ENCODE measurements around the gene HOXA5.

DNA sequence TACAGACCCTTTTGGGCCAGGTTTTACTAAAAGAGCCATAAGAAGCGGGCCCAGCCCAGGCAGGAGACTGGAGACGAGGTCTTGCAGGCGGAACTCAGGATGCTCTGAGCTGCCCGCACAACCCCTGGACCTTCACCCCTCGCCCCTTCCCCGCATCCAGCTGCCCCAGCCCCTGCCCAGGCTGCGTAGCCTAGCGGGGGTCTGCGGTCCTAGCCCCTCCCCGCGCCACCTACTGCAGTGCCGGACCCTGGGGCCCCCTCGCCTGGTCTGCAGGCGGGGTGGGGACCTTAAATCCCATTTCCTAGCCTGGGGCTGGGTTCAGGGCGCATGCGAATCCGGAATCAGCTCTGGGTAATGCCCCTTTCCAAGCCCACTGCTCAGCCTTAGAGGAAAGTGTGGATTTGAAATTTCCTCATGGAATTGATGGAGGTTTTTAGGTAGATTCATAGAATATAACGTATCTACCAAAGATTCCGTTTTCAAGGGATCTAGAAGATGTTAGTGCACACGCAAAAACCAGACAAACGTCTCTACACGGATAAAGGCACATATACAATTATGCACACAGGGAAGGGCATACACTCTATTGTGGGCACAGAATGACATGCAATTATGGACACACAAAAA, 9.4 kb upstream of the HOXA5 start:
- TF ChIP-seq CTCF (IDR thresholded peaks at IDR 0.05) = no peak
- TF ChIP-seq ZFX (IDR thresholded peaks at IDR 0.05; ENCODE audit: borderline replicate concordance) = no peak

Data from 22Rv1 (cell line).